PC-9 (cell line): ENCODE results near the gene PTGFRN. TPM values are rescaled to one million over a fixed set of nuclear protein-coding genes. Genes with fewer than 3 reads are reported as not detected.

ENCODE experiments used
- BruUV-seq: library from RNA; stranded (reverse); fragments of 400-500 nt; replicated peaks from 2 replicates; lab custom pipeline; 2021; lab: Mats Ljungman, UMichigan
- CTCF ChIA-PET: fragments of 300-600 bp; sonication (Branson Sonifier 250); formaldehyde crosslinking; loops from one replicate; lab custom pipeline; 2022; ENCODE audit warnings: antibody characterized with exemption; lab: Charles Lee
- POLR2A ChIA-PET: fragments of 300-600 bp; sonication (Branson Sonifier 250); formaldehyde crosslinking; loops from one replicate; lab custom pipeline; 2022; ENCODE audit warnings: antibody characterized with exemption; ENCODE audit not compliant: unreplicated experiment; lab: Charles Lee
- DNase-seq, 2 experiments: peaks; one replicate each; pipeline versions ENCODE4 v3.0.0 to v3.0.0-alpha.2; 2015 to 2022; ENCODE audit warnings: mixed read lengths in 1 of 2
- H2AFZ ChIP-seq: fragments of 200-600 bp; sonication (generic); 2 replicates; pipeline ENCODE4 v1.8.1; 2017; ENCODE audit warnings: antibody characterized with exemption
- H3F3A ChIP-seq: fragments of 200-600 bp; sonication (generic); 2 replicates; pipeline ENCODE4 v1.8.1; 2017; ENCODE audit warnings: antibody characterized with exemption, mild to moderate bottlenecking, low read depth; ENCODE audit not compliant: insufficient read depth
- H3K27ac ChIP-seq: fragments of 200-600 bp; sonication (generic); 2 replicates; pipeline ENCODE4 v1.6.1; 2016; ENCODE audit warnings: mixed run types
- H3K27me3 ChIP-seq: fragments of 200-600 bp; sonication (generic); 2 replicates; pipeline ENCODE4 v1.6.1; 2016; ENCODE audit warnings: low read depth, mixed run types; ENCODE audit not compliant: insufficient read depth
- H3K36me3 ChIP-seq: fragments of 200-600 bp; sonication (generic); 2 replicates; pipeline ENCODE4 v1.6.1; 2016; ENCODE audit warnings: low read depth, mixed run types
- H3K4me1 ChIP-seq: fragments of 200-600 bp; sonication (generic); replicated peaks from 2 replicates; pipeline ENCODE4 v1.6.1; 2016; ENCODE audit warnings: mixed run types; ENCODE audit not compliant: insufficient read depth
- H3K4me2 ChIP-seq: fragments of 200-600 bp; sonication (generic); 2 replicates; pipeline ENCODE4 v1.6.1; 2017; ENCODE audit warnings: mixed run types
- H3K4me3 ChIP-seq: fragments of 200-600 bp; sonication (generic); 2 replicates; pipeline ENCODE4 v1.6.1; 2016; ENCODE audit warnings: mixed run types
- H3K79me2 ChIP-seq: fragments of 200-600 bp; sonication (generic); 2 replicates; pipeline ENCODE4 v1.6.1; 2017; ENCODE audit warnings: low read depth, mixed run types
- H3K9me2 ChIP-seq: fragments of 200-600 bp; sonication (generic); 2 replicates; pipeline ENCODE4 v1.8.1; 2017; ENCODE audit warnings: mild to moderate bottlenecking; ENCODE audit not compliant: insufficient read depth
- H3K9me3 ChIP-seq: fragments of 200-600 bp; sonication (generic); 2 replicates; pipeline ENCODE4 v1.8.1; 2016; ENCODE audit warnings: low read depth; ENCODE audit not compliant: insufficient read depth
- H4K20me1 ChIP-seq: fragments of 200-600 bp; sonication (generic); 2 replicates; pipeline ENCODE4 v1.8.1; 2017; ENCODE audit not compliant: insufficient read depth
- CTCF ChIP-seq: fragments of 200-600 bp; sonication (generic); conservative IDR thresholded peaks from 2 replicates; pipeline ENCODE4 v1.6.1; 2017; ENCODE audit warnings: mixed run types, antibody characterized with exemption, mild to moderate bottlenecking, moderate library complexity
- EZH2 ChIP-seq: fragments of 200-600 bp; sonication (generic); IDR thresholded peaks from 2 replicates; pipeline ENCODE4 v1.8.0; 2017; ENCODE audit warnings: antibody characterized with exemption, low read depth
- intact Hi-C: fragments of 100-400 bp; cut with micrococcal nuclease; formaldehyde crosslinking; loops from one replicate; pipeline ENCODE4 v1.10.0; 2022; ENCODE audit not compliant: unreplicated experiment
- total RNA-seq: library from RNA; stranded (reverse); gene quantifications from 2 replicates; pipeline ENCODE4 v1.2.3, GENCODE V29; 2021

PTGFRN gene
- total RNA-seq, 1 experiment from 2014 or later = 87.3 TPM

- no peaks in the 10 kb centered on the region for H4K20me1 ChIP-seq
- peaks cover 96% of the 10 kb centered on the region for H3K79me2 ChIP-seq
- no peaks in the 10 kb centered on the region for H3K27me3 ChIP-seq
- no peak for TF ChIP-seq CTCF
- no peak for TF ChIP-seq EZH2
- no peak overlapping the region for H3K27ac ChIP-seq
- H3K4me3 ChIP-seq = no peak overlapping the region
- H3K36me3 ChIP-seq = no peaks in the 10 kb centered on the region
- H3K4me1 ChIP-seq = peaks cover 67% of the 10 kb centered on the region
- CTCF ChIA-PET = no interaction called here
- no peak overlapping the region for H3K4me2 ChIP-seq
- intact Hi-C loops = loop anchor here (5.0 to 10.0 kb wide), 2 partner anchors 59 to 342 kb away; partner anchors contain the start of gene CD58
- POLR2A ChIA-PET = no interaction called here
- peaks cover 17% of the 10 kb centered on the region; the same call in 1 of the 2 replicates for H3F3A ChIP-seq
- H3K9me2 ChIP-seq = no peaks in the 10 kb centered on the region
- DNase-seq = no peak
- no peaks in the 10 kb centered on the region for H3K9me3 ChIP-seq
- H2AFZ ChIP-seq = no peak overlapping the region
- no TSS peak for BruUV-seq
These were observed 7.1 kb downstream of the PTGFRN start for GRCh38 chr1:116916533-116917445.

GRCh38 chr1:116918714-116919357 lies 9.1 kb downstream of the PTGFRN start:
- peaks cover 81% of the 10 kb centered on the region for H3K79me2 ChIP-seq
- intact Hi-C loops = loop anchor here (5.0 to 10.0 kb wide), 2 partner anchors 62 to 344 kb away; partner anchors contain the start of gene CD58
- no peaks in the 10 kb centered on the region for H4K20me1 ChIP-seq
- peaks cover 52% of the 10 kb centered on the region for H3K4me1 ChIP-seq
- TF ChIP-seq EZH2 = no peak
- no peak for TF ChIP-seq CTCF
- BruUV-seq = no TSS peak
- peak overlapping the region; percentile 43 for H3K27ac ChIP-seq
- no peak overlapping the region for H2AFZ ChIP-seq
- no peaks in the 10 kb centered on the region for H3K36me3 ChIP-seq
- no peaks in the 10 kb centered on the region for H3K9me3 ChIP-seq
- ChIA-PET CTCF (interaction anchor here (0.6 kb wide), 1 partner anchor 181 kb away, joined by 3 read pairs; no protein-coding TSS in a partner anchor), POLR2A (interaction anchor here (0.5 to 0.7 kb wide), 3 partner anchors 101 to 210 kb away, joined by 3 to 4 read pairs (median 3); partner anchors contain the start of gene TTF2)
- H3K4me2 ChIP-seq = peak overlapping the region; percentile 60
- no peaks in the 10 kb centered on the region for H3K27me3 ChIP-seq
- H3K4me3 ChIP-seq = no peak overlapping the region; the same call in 1 of the 2 replicates
- DNase-seq = peak; percentile 61 to 90
- H3F3A ChIP-seq = peaks cover 17% of the 10 kb centered on the region; the same call in 1 of the 2 replicates
- H3K9me2 ChIP-seq = no peaks in the 10 kb centered on the region

- H3K27ac ChIP-seq = peak overlapping the region; percentile 43
- peaks cover 15% of the 10 kb centered on the region; the same call in 1 of the 2 replicates for H3F3A ChIP-seq
- no peak for DNase-seq
- H3K27me3 ChIP-seq = no peaks in the 10 kb centered on the region
- no peak overlapping the region for H3K4me3 ChIP-seq
- H3K9me2 ChIP-seq = no peaks in the 10 kb centered on the region
- peaks cover 71% of the 10 kb centered on the region for H3K79me2 ChIP-seq
- POLR2A ChIA-PET = no interaction called here
- H3K36me3 ChIP-seq = no peaks in the 10 kb centered on the region
- H3K4me2 ChIP-seq = peak overlapping the region; percentile 60
- CTCF ChIA-PET = no interaction called here
- H4K20me1 ChIP-seq = no peaks in the 10 kb centered on the region; the same call in 1 of the 2 replicates
- TF ChIP-seq EZH2 (no peak), CTCF (no peak)
- H3K4me1 ChIP-seq = peaks cover 46% of the 10 kb centered on the region
- H3K9me3 ChIP-seq = no peaks in the 10 kb centered on the region
- no peak overlapping the region for H2AFZ ChIP-seq
- intact Hi-C loops = loop anchor here (5.0 to 10.0 kb wide), 2 partner anchors 63 to 345 kb away; partner anchors contain the start of gene CD58
- BruUV-seq = no TSS peak
These were observed 10.1 kb downstream of the PTGFRN start for GRCh38 chr1:116919802-116920201.
